Lung (tissue), 12 donors: Measurements from ENCODE around the gene LNP1. TPM values are rescaled to one million over a fixed set of nuclear protein-coding genes. Genes with fewer than 3 reads are reported as not detected.

Experiments used
- ATAC-seq: fragments of 200-7000 bp; cut with Tn5 transposase; one replicate; pipeline ENCODE4 v1.9.1; 2020; ENCODE audit warnings: moderate number of reproducible peaks; ENCODE audit not compliant: insufficient read depth, low FRiP score
- DNase-seq, 3 donors: peaks; one replicate each; pipeline ENCODE4 v3.0.0-alpha.2; 2013 to 2017
- H3K27ac ChIP-seq, 2 donors: one replicate each; pipeline ENCODE4 v1.5.1; 2013; ENCODE audit warnings: mild to moderate bottlenecking in 2 of 2, moderate library complexity in 2 of 2, control low read depth in 1 of 2, inconsistent platforms in 1 of 2, low read depth in 1 of 2, low read length in 1 of 2
- H3K27me3 ChIP-seq, 3 donors: one replicate each; pipeline ENCODE4 v1.5.1; 2013; ENCODE audit warnings: low read length in 2 of 3; ENCODE audit not compliant: control insufficient read depth in 3 of 3, insufficient read depth in 3 of 3
- H3K36me3 ChIP-seq, 4 donors: one replicate each; pipeline ENCODE4 v1.5.1; 2013; ENCODE audit warnings: low read length in 4 of 4, mild to moderate bottlenecking in 1 of 4, moderate library complexity in 1 of 4; ENCODE audit not compliant: control insufficient read depth in 4 of 4, insufficient read depth in 4 of 4
- H3K4me1 ChIP-seq, 5 donors: one replicate each; pipeline ENCODE4 v1.5.1; 2013; ENCODE audit warnings: low read length in 5 of 5, mild to moderate bottlenecking in 2 of 5, moderate library complexity in 1 of 5; ENCODE audit not compliant: control insufficient read depth in 5 of 5, insufficient read depth in 5 of 5
- H3K4me3 ChIP-seq: one replicate; pipeline ENCODE4 v1.5.1; 2013; ENCODE audit warnings: mild to moderate bottlenecking, control low read depth, moderate library complexity
- H3K9ac ChIP-seq, 2 donors: one replicate each; pipeline ENCODE4 v1.5.1; 2013; ENCODE audit warnings: low read length in 2 of 2, control low read depth in 1 of 2; ENCODE audit not compliant: insufficient read depth in 1 of 2
- H3K9me3 ChIP-seq, 4 donors: one replicate each; pipeline ENCODE4 v1.5.1; 2013; ENCODE audit warnings: low read length in 3 of 4, mild to moderate bottlenecking in 1 of 4, moderate library complexity in 1 of 4; ENCODE audit not compliant: control insufficient read depth in 4 of 4, insufficient read depth in 3 of 4
- WGBS, 2 donors: extraction: QIAGEN DNeasy Blood & Tissue Kit; methylation state at CpG; one replicate each; pipeline ENCODE4 v1.1.7; 2013; 5-methylcytosine and 5-hydroxymethylcytosine counted together
- polyA plus RNA-seq, 2 donors: library from polyadenylated mRNA; stranded (reverse); fragments of 200-250 nt; gene quantifications; one replicate each; pipeline ENCODE4 v1.2.1, GENCODE V29; 2013
- total RNA-seq, 2 donors: library from RNA; depleted of rRNA in 1 of 2; stranded (reverse); fragments of >200 nt in 1 of 2; gene quantifications; one replicate each; pipeline ENCODE4 v1.2.1, GENCODE V29; 2014 to 2021
- TF ChIP-seq, protein P1 (sequence below): IDR thresholded peaks from 2 replicates; pipeline ENCODE4 v1.5.1; 2012; ENCODE audit warnings: mild to moderate bottlenecking; ENCODE audit errors: control extremely low read depth, extremely low read depth
- donor health status: control.
- donor health status: control.
- donor health status: Bipolar disorder and iron deficiency.
- donor health status: healthy.
- donor health status: DM: yes; HTN: yes; CAD: no.

The LNP1 gene
- total and polyA plus RNA-seq, 4 donors = 1.1 to 5.8 (median 2.2) TPM

GRCh38 chr3:100376301-100376700 is 25.0 kb upstream of the LNP1 start:
- 97 to 98% methylated on average over 4 of the region's 4 CpGs for WGBS, 2 donors
- no peaks in the 10 kb centered on the region for H3K4me1 ChIP-seq
- ATAC-seq (no peak), DNase-seq (no peak)
- no peak overlapping the region for H3K9ac ChIP-seq
- no peak overlapping the region for H3K27ac ChIP-seq
- TF ChIP-seq, protein P1, sequence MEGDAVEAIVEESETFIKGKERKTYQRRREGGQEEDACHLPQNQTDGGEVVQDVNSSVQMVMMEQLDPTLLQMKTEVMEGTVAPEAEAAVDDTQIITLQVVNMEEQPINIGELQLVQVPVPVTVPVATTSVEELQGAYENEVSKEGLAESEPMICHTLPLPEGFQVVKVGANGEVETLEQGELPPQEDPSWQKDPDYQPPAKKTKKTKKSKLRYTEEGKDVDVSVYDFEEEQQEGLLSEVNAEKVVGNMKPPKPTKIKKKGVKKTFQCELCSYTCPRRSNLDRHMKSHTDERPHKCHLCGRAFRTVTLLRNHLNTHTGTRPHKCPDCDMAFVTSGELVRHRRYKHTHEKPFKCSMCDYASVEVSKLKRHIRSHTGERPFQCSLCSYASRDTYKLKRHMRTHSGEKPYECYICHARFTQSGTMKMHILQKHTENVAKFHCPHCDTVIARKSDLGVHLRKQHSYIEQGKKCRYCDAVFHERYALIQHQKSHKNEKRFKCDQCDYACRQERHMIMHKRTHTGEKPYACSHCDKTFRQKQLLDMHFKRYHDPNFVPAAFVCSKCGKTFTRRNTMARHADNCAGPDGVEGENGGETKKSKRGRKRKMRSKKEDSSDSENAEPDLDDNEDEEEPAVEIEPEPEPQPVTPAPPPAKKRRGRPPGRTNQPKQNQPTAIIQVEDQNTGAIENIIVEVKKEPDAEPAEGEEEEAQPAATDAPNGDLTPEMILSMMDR = no peak
- H3K27me3 ChIP-seq = no peaks in the 10 kb centered on the region
- peaks cover 17 to 46% (median 28%) of the 10 kb centered on the region in 4 donors for H3K36me3 ChIP-seq
- H3K9me3 ChIP-seq = no peaks in the 10 kb centered on the region
- H3K4me3 ChIP-seq = no peak overlapping the region

- ATAC-seq (no peak), DNase-seq (no peak)
- Histone ChIP-seq H3K27ac (no peak overlapping the region), H3K9me3 (peaks cover 0 to 4% (median 1%) of the 10 kb centered on the region in 4 donors), H3K27me3 (no peaks in the 10 kb centered on the region), H3K9ac (no peak overlapping the region), H3K36me3 (peaks cover 1 to 51% (median 23%) of the 10 kb centered on the region in 4 donors), H3K4me3 (no peak overlapping the region), H3K4me1 (peaks cover 0 to 4% (median 0%) of the 10 kb centered on the region in 5 donors)
- TF ChIP-seq, protein P1 = no peak
- 85 to 89% methylated on average over 8 of the region's 8 CpGs for WGBS, 2 donors
Observed at GRCh38 chr3:100384733-100385525, 16.4 kb upstream of the LNP1 start.

GRCh38 chr3:100386437-100387074 is 14.8 kb upstream of the LNP1 start:
- peaks cover 1 to 42% (median 14%) of the 10 kb centered on the region in 4 donors for H3K36me3 ChIP-seq
- no peak overlapping the region for H3K9ac ChIP-seq
- H3K27me3 ChIP-seq = no peaks in the 10 kb centered on the region

More at GRCh38 chr3:100386437-100387074, 14.8 kb upstream of the LNP1 start:
- TF ChIP-seq, protein P1 = no peak
- Histone ChIP-seq H3K27ac (no peak overlapping the region), H3K4me3 (no peak overlapping the region), H3K4me1 (peaks cover 0 to 4% (median 0%) of the 10 kb centered on the region in 5 donors), H3K9me3 (peaks cover 0 to 4% (median 1%) of the 10 kb centered on the region in 4 donors)
- ATAC-seq (no peak), DNase-seq (peak in 2 of 3 donors; percentile 34 to 38)
